ENCODE data around the gene KCNQ1. TPM values are rescaled to one million over a fixed set of nuclear protein-coding genes. Genes with fewer than 3 reads are reported as not detected.

Gene KCNQ1
- total RNA-seq, 6 donors from 2014 or later, result 18.0 to 45.4 (median 32.7) TPM

DNA sequence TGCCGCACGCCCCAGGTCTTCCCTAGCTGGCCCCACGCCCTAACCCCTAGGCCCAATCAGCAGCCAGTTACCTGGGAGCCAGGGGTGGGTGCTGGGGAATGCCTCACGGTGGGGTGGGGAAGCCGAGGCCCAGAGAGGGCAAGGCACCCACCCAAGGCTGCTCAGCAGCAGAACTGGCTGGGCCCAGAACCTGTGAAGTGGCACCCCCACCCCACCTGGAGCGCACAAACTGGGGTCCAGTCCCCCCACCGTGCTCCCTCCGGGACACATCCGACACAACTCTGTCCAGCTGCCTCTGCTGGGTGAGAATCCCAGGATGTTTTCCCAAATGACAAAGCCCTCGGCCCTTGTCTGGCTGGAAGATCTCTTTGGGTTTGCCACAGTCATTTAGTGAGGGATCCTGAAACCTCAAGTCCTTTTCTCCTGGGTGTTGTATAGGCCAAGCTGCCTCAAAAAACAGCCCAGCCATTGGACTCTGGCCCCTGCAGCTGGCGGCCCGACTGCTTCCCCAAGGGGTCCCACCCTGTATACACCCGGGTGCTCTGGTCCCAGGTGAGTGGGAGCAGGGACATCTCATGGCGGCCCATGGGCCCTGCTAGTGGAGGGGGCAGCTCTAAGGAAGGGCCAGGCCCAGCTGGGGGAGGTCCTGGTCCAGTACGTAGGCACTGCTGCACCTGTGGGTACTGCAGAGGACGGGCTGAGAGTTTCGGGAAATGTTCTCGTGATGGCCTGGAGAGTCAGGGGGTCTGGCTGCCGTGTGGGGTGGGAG is 23.4 kb upstream of the KCNQ1 start:
- no peak overlapping the region for H3K27ac ChIP-seq
- 81 to 83% methylated on average over 8 to 19 of the region's 19 CpGs for WGBS, 2 donors

DNA sequence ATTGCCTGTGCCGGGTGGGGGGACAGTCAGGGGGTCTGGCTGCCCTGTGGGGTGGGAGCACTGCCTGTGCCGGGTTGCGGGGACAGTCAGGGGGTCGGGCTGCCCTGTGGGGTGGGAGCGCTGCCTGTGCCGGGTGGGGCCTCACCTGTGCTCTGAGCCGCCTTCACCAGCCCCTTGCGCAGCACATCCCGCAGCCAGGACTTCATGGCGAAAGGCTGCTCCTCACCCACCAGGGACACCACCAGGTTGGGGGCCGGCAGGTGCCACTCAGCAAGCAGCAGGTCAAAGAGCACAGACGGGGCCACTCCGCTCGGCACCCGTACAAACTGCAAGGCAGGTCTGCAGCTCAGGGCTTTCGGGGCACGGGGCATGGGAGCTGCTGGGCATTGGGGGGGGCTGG is 22.8 kb upstream of the KCNQ1 start:
- DNase-seq (peak in 1 of 2 donors; percentile 59), ATAC-seq (ENCODE audit: low FRiP score in 2 of 2) (no peak)
- Histone ChIP-seq H3K27me3 (no peaks in the 10 kb centered on the region), H3K27ac (no peak overlapping the region), H3K36me3 (no peaks in the 10 kb centered on the region), H3K4me3 (no peak overlapping the region), H3K4me1 (peaks cover 6 to 15% (median 15%) of the 10 kb centered on the region in 4 donors), H3K9me3 (no peaks in the 10 kb centered on the region)
- TF ChIP-seq EP300 (IDR thresholded peaks at IDR 0.05) (no peak), POLR2A (IDR thresholded peaks at IDR 0.05) (no peak), POLR2AphosphoS5 (IDR thresholded peaks at IDR 0.05) (no peak)
- TF ChIP-seq, protein P1, sequence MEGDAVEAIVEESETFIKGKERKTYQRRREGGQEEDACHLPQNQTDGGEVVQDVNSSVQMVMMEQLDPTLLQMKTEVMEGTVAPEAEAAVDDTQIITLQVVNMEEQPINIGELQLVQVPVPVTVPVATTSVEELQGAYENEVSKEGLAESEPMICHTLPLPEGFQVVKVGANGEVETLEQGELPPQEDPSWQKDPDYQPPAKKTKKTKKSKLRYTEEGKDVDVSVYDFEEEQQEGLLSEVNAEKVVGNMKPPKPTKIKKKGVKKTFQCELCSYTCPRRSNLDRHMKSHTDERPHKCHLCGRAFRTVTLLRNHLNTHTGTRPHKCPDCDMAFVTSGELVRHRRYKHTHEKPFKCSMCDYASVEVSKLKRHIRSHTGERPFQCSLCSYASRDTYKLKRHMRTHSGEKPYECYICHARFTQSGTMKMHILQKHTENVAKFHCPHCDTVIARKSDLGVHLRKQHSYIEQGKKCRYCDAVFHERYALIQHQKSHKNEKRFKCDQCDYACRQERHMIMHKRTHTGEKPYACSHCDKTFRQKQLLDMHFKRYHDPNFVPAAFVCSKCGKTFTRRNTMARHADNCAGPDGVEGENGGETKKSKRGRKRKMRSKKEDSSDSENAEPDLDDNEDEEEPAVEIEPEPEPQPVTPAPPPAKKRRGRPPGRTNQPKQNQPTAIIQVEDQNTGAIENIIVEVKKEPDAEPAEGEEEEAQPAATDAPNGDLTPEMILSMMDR (IDR thresholded peaks at IDR 0.05), result no peak
- 77 to 89% methylated on average over 3 to 8 of the region's 17 CpGs for WGBS, 2 donors

More for the DNA sequence above, 23.4 kb upstream of the KCNQ1 start:
- H3K36me3 ChIP-seq, result no peaks in the 10 kb centered on the region
- no peaks in the 10 kb centered on the region for H3K27me3 ChIP-seq
- H3K4me1 ChIP-seq, result peaks cover 6 to 15% (median 15%) of the 10 kb centered on the region in 4 donors
- DNase-seq (no peak), ATAC-seq (ENCODE audit: low FRiP score in 2 of 2) (peak in 1 of 2 donors; percentile 4)
- TF ChIP-seq EP300 (IDR thresholded peaks at IDR 0.05) (no peak), POLR2AphosphoS5 (IDR thresholded peaks at IDR 0.05) (no peak), POLR2A (IDR thresholded peaks at IDR 0.05) (no peak)
- TF ChIP-seq, protein P1 (IDR thresholded peaks at IDR 0.05), result no peak
- H3K4me3 ChIP-seq, result no peak overlapping the region
- H3K9me3 ChIP-seq, result no peaks in the 10 kb centered on the region

DNA sequence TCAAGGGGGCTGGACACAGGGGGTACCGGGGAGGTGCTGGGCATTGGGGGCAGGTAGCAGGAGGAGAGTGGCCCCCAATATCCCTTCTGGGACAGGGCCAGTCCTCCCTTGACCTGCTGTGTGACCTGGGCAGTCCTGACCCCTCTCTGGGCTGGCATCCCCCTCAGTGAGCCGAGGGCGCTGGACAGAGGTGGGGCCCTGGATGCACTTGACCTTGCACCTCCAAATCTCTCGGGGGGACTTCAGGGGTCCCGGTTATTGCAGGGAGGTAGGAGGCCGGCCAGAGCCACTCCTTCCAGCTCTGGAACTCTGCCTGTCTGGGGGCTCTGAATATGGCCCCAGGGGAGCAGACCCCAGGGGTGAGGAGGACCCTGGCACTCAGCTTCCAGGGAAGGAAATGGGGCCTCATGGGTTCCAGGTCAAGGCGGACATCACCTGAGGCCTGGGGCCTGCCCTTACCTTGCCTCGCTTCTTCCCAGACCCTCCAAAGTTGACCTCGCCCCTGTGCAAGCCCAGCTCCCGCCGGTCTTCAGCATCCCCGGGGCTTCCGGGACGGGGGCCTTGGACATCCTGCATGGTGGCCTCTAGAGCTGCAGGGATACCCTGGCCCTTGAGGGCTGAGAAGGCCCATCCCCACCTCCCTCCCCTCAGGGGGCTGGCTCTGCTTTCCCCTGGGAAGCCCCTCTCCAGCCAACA is 22.2 kb upstream of the KCNQ1 start:
- DNase-seq (peak in 1 of 2 donors; percentile 65), ATAC-seq (ENCODE audit: low FRiP score in 2 of 2) (no peak)
- 80 to 92% methylated on average over 5 to 14 of the region's 14 CpGs for WGBS, 2 donors
- Histone ChIP-seq H3K27ac (no peak overlapping the region), H3K27me3 (no peaks in the 10 kb centered on the region), H3K4me1 (peaks cover 6 to 15% (median 15%) of the 10 kb centered on the region in 4 donors), H3K9me3 (no peaks in the 10 kb centered on the region), H3K36me3 (no peaks in the 10 kb centered on the region), H3K4me3 (no peak overlapping the region)
- no peak for TF ChIP-seq EP300 (IDR thresholded peaks at IDR 0.05)
- TF ChIP-seq, protein P1 (IDR thresholded peaks at IDR 0.05), result no peak
- TF ChIP-seq POLR2A (IDR thresholded peaks at IDR 0.05), result no peak
- no peak for TF ChIP-seq POLR2AphosphoS5 (IDR thresholded peaks at IDR 0.05)

DNA sequence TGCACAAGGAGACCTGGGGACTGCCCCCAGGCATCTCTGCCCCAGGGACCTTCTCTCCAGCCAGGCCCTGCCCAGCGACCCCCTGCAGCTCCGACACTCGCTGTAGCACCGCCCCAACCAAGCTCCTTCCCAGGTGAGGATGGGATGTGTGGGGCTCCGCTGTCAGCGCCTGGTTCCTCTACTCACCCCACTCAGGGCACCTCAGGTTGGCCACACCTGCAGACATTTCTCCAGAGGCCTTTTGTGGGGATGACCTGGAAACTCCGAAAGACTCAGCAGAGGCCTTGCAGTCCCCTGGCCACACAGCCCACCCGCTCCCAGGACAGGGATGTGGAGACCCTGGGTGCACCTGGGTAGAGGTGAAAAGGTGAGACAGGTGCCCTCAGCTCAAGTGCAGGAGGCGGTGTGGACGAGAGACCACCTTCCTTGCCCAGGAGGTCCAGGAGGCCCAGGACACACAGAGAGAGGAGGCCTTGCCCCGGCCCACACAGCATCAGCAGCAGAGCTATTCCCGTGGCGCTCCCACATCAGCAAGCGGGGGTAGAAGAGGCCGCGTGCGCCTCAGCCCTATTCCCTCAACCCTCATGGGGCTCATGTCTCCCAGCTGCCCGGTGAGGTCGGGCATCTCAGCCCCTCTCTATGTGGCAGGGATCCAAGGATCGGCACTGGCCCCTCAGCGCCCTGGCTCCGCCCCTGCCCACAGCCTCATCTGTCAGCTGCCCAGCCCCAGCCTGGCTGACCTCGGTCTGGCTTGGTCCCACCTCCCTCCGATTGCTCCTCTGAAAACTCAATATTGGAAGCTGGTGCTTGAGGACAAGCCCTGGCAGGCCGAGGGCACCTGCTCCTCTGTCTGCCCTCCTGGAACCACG is 21.4 kb upstream of the KCNQ1 start:
- Histone ChIP-seq H3K27me3 (no peaks in the 10 kb centered on the region), H3K36me3 (no peaks in the 10 kb centered on the region), H3K4me3 (no peak overlapping the region), H3K27ac (no peak overlapping the region), H3K9me3 (no peaks in the 10 kb centered on the region), H3K4me1 (peaks cover 6 to 15% (median 15%) of the 10 kb centered on the region in 4 donors)
- TF ChIP-seq, protein P1 (IDR thresholded peaks at IDR 0.05), result no peak
- TF ChIP-seq POLR2A (IDR thresholded peaks at IDR 0.05), result no peak
- no peak for TF ChIP-seq EP300 (IDR thresholded peaks at IDR 0.05)
- TF ChIP-seq POLR2AphosphoS5 (IDR thresholded peaks at IDR 0.05), result no peak
- 73 to 82% methylated on average over 12 to 25 of the region's 26 CpGs for WGBS, 2 donors
- no peak for ATAC-seq (ENCODE audit: low FRiP score in 2 of 2)
- peak in 1 of 2 donors; percentile 72 for DNase-seq

Data from upper lobe of left lung (tissue), 6 donors.